GM18517 (cell line): ENCODE data around the gene CREBL2.
"Not testable (repeated sequence)": the region's sequence is repeated elsewhere in the genome, so short reads cannot be mapped to it uniquely, and the experiment has no call there.

ENCODE experiments used
- ATAC-seq: cut with Tn5 transposase; IDR thresholded peaks from one replicate; pipeline ENCODE4 v1.9.1; 2021; ENCODE audit warnings: mild to moderate bottlenecking, moderate library complexity; ENCODE audit not compliant: unreplicated experiment

The CREBL2 gene, protein sequence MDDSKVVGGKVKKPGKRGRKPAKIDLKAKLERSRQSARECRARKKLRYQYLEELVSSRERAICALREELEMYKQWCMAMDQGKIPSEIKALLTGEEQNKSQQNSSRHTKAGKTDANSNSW

DNA sequence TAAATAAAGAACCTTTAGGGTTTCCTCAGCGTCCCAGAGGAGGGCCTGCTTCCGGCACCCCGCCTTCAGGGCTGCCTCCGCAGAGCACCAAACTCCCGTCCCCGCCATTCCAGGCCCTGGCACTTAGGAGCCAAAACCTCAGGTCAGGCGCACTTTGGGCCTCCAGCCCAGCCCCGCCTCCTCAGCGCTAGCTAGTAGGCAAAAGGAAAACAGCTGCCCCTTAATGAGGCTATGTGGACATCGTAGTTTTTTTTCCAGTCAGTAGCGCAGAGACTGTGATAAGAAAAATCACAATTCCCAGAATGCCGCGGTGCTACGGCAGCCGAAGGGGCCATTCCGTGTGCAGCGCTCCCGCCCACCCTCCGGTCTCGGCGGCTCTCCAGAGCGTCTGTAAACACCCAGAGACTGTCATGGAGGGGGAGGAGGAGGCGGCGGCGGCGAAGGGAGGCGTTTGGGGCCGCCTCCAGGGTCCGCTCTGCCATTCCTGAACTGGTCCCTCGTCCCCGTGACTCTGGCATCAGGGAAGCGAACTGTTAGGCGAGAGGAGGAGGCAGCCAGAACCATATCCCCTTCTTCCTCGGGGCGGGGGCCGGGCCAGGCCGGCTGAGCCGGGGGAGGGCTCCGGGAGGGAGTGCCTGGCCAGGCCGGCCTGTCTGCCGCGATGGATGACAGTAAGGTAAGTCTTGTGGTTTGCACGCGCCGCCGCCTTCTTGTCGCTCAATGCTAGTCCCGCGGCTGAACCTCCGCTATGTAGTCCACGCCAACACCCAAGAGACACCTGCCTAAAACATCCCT lies at the start of gene CREBL2:
TSS of gene CREBL2 (plus strand) at position 365 of the 795 bp plus-strand sequence. CDS start at position 662, 297 bp downstream.
- ATAC-seq = peak; percentile 75

DNA sequence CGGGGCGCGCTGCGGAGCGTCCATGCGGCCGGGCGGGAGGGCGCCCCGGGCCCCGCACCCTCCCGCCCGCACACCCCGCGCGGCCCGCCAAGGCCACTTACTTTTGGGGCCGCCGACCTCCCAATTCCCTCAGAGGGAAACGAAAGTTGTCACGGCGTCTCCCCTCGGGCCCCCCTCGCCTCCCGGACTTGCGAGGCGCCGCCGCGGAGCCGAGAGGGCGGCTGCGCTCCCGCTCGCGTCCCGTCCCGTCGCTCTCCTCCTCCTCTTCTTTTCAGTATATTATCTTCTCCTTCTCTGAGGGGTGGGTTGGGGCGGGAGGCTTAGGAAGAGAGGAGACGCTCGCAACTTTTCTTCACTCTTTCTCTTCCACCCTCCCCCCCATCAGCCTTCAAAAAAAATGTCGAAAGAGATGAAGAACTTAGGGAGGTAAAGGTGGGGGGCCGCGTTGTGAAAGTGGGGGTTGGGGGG lies 49.6 kb upstream of the CREBL2 start:
- no peak for ATAC-seq

DNA sequence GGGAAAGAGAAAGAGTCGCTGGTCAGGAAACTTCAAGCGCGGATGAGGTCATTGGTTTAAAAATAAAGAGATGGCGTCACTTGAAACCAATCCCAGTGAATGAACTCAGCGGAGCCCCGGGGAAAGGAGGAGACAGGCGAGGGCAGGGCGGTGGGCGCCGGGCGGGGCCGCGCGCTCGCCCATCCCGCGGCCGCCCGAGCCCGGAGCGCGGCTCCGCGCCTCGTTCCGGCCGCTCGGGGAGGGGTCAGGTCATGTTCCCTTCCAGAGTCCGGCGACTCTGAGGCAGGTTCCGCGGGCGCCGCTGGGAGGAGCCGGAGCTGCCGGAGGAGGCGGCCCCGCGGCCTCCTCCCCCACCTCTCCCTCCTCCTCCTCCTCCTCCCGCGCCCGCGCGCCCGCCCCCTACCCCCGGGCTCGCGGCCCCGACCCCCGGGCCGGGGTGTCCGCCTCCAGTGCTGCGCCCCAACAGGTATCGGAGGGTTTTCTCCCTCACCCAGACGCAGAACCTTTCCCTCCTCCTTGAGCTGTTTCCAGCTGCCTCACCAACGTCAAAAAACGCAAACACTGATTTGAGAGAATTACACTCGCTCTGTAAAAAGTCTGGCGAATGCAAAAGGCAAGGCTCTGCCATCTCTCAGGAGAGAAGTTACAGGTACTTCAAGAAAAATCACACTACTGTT lies 49.0 kb upstream of the CREBL2 start, which contains the start of gene DUSP16:
TSS of gene DUSP16 (minus strand) at position 279 of the 677 bp plus-strand sequence. CDS start 41,765 bp downstream, outside the sequence.
- ATAC-seq = peak; percentile 74

DNA sequence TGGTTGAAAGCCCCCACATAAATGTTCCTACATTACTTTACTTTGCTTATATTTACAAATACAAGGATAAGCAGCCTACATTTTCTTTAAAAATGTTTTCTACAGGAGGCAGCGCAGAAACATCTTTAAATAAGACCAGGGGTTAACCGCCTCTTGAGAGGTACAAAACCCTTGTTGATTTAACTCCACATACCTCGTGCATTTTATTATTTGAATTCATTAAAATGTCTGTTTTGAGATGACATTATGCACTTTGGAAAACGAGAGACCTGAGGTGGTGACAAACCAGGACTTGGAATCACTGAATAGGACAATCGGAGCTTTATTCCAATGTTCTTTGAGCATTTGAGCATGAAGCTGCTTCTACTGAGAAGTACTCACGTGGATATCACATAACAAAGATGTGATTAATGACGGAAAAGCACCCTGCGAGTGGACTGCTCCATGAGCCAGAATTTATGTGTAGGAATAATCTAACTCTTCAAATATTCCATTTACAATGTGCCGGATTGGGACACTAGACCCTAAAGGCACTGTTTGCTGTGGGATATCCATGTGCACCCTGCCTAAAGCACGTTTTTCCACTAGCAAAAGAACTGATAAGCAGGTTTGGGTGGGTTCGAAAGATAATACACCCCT lies 48.3 kb upstream of the CREBL2 start:
- ATAC-seq = no peak

DNA sequence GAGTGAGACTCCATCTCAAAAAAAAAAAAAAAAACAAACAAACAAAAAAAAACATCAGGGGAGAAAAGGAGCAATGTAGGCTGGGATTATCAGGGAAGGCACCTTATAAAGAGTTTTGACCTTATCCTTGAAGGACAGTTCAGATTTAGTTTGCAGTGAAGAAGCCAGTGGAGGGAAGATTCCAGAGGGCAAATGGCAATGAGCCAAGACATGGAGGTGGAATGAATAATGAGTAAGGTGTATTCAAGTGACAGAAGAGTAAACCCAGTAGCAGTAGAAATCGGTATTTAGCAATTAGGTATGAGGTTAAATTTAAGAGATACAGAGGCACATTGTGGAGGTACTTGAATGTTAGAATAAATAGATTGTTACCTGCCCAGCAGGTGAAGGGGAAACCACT lies 46.8 kb upstream of the CREBL2 start:
- no peak for ATAC-seq

DNA sequence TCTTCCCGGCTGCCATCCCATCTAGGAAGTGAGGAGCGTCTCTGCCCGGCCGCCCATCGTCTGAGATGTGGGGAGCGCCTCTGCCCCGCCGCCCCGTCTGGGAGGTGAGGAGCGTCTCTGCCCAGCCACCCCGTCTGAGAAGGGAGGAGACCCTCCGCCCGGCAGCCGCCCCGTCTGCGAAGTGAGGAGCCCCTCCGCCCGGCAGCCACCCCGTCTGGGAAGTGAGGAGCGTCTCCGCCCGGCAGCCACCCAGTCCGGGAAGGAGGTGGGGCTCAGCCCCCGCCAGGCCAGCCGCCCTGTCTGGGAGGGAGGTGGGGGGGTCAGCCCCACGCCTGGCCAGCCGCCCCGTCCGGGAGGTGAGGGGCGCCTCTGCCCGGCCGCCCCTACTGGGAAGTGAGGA lies 45.7 kb upstream of the CREBL2 start:
- ATAC-seq = not testable (repeated sequence)

DNA sequence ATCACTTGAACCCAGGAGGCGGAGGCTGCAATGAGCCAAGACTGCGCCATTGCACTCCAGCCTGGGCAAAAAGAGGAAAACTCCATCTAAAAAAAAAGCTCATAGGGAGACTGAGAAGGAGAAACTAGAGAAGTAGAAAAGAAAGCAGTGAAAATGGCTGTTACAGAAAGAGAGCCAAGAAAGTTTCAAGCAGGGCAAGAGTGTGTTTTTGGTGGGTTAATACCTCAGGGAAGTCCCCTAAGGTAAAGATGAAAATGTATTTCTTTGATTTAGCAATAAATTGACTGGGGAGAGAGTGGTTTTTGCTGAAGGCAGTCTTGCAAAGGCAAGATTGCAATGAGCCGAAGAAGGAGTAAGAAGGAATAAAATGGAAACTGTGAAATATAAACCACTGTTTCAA lies 39.0 kb upstream of the CREBL2 start:
- no peak for ATAC-seq

DNA sequence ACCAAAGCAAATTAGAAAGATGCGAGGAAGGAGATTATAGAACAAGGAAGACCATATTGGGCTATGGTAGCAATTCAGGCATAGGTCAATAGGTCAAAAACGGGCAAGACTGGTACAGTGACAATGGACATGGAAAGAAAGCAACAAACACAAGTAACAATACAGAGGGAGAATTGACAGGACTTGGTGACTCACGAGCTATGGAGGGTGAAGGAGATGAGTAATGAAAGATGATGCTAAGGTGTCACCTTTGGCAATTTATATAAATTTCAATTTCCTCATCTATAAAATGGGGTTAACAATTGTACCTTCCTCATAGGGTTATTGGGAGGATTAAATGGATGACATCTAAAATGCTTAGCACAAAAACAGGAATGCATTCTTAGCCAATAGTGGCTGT lies 33.9 kb upstream of the CREBL2 start:
- ATAC-seq = no peak

DNA sequence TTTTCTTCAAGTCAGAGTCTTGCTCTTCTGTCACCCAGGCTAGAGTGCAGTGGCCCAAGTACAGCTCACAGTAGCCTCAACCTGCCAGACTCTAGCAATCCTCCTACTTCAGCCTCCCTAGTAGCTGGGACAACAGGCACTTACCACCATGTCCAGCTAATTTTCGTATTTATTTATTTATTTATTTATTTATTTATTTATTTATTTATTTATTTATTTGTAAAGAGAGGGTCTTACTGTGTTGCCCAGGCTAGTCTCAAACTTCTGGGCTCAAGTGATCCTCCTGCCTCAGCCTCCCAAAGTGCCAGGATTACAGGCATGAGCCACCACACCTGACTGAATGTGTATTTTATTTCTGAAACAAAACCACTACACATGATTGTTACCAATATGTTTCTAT lies 31.0 kb upstream of the CREBL2 start:
- ATAC-seq = not testable (repeated sequence)

DNA sequence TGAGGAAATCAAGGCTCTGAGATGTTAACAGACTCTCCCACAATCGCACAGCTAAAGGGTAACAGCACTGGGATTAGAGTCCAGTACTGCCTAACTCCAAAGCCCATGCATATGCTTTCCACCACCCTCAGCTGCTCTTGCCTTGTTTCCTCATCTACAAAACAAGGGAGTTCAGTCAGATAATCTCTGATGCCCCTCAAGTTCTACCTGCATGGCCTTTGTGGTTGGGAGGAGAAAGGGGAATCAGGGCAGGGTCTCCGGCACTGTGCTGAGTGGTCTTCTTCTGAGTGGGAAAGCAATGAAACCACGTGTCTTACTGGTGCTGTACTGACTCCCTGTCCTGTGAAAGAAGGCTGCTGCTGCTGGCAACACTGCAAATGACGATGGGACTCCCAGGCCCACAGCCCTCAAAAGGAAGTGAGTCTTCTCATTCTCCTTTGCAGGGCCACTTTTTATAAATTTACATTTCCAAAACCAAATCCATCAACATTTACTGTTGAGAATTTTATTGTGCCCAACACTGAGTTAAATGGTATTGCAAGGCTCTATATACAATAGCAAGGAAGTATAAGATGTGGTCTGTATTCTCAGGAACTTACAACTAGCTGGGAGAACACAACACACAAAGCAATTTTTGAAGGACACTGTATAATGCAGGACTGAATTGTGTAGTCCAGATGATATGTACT lies 29.3 kb upstream of the CREBL2 start:
- peak; percentile 28 for ATAC-seq

DNA sequence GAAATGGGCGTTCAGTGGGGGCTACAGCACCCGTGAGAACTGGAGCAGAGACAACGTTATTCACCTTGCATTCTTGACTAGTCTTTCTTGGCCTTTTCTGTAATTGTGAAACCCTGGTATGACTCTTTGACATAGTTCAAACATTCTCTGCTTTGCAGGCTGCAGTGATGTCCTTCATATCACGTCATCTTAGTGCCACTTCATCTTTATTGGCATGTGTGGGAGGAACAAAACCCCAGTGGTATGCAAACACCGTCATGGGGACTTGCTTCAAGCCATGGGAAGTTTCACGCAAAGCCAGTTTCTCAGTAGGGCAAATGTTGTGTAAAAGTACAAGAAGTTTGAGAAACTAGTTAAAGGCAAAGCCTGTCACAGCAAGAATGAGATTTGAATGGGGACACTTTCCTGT lies 28.8 kb upstream of the CREBL2 start:
- ATAC-seq = peak; percentile 95

DNA sequence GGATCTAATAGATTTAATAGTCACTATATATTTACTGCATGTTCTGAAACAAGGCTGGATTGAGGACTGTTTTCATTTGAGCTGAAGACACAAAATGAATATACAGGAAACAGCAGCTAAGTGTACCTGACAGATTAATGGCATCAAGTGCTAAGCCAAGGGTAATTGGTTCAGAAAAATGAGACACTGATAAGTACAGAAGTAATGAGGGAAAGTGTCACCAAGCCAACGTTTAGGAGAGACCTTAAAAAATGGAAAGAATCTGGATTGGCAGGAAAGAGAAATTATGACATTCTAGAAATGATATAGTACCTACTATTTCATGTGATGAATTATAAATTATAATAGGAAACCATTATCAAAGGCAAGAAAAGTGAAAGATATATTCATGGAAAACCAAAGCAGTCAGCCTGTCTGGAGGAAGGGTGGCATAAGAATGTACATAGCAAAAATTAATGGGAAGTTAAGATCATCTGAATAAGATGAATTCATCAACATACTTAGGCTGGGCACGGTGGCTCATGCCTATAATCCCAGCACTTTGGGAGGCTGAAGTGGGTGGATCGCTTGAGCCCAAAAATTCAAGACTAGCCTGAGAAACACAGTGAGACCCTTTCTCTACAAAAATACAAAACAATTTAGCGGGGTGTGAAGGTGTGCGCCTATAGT lies 28.0 kb upstream of the CREBL2 start:
- ATAC-seq = no peak

DNA sequence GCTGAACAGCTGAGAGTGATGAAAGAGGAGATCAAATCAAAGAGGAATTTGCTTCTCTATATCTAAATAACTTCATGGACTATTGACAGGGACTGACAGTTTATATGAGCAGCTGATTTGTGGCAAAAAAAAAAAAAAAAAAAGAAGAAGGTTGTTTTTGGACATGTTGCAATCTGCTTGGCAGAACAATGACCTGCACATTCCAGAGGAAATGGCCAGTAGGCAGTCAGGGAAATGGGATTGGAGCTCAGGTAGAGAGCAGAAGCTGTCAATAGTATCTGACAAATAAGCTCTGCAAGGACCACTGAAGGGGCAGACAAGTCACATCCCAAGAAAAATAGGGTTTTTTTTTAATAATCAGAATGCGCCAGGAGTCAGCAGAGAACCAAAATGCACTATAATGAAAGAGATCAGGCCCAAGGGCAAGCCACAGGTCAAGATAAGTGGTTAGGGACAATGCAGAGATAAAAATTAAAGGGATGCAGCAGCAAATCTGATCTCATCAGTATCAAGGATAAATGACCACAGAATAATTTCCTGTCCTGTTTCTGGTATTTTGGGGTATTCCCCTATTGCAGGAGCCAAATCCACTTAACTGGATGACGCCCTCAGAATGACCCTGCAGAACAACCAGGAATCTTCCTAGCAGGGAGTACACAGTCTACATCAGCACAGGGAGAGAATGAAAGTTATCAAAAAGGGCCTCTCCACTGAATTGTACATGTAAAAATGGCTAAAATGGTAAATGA lies 26.4 kb upstream of the CREBL2 start:
- ATAC-seq = no peak

DNA sequence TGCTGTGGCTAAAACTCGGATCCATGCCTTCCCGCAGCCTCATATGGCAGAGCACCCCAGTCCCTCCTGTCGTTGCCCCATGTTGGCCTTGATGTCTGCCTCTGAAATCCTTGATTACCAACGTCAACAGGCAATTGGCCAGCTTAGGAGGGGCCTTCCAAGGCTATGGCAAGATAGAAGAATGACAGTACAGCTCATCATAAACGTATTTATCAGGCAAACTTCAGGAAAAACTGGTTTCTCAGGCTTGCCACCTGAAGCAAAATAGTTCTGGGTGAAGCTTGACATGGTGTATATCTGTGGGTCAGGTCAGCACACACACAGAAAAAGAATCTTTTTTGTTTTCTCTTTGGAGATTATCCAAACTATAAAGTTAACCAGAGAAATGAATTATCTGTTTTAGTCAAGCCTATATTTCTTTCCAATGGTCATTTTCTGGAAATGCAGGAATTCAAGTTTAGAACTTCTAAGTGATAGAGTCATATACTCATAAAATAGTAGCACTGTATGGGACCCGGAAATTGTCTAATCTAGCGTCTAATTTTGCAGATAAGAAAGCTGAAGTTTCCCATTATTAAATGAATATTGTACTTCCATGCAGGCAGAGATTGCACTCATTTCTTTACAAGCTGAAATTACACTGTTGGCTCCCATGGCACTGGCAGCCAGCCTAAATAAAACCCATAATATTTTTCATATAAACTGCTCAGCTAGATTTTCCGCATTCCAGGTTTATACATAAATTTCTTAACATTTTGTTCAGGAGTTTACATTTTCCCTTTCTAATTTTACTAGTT lies 24.6 kb upstream of the CREBL2 start:
- no peak for ATAC-seq

DNA sequence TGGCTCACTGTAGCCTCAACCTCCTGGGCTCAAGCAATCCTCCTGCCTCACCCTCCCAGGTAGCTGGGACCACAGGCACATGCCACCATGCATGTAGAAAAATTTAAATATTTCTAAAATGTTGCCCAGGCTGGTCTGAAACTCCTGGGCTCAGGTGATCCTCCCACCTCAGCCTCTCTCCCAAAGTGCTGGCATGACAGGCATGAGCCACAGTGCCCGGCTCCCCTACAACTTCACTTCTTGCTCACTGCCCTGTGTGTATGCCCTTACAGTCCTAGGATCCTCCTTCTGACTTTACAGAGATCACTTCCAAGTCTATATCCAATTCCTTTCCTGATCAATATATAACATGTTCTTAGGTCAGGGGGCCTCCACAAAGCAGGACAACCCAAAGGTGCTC lies 23.8 kb upstream of the CREBL2 start:
- ATAC-seq = no peak

DNA sequence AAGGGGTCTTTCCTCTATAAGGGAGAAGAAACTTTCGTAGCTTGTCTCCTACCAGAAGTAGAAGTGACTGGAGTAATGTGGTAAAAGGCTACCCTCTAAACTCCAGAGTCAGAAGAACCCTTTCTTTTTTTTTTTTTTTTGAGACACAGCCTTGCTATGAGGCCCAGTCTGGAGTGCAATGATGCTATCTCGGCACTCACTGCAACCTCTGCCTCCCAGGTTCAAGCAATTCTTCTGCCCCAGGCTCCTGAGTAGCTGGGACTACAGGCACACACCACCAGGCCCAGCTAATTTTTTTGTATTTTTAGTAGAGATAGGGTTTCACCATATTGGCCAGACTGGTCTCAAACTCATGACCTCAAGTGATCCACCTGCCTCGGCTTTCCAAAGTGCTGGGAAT lies 23.2 kb upstream of the CREBL2 start:
- not testable (repeated sequence) for ATAC-seq

DNA sequence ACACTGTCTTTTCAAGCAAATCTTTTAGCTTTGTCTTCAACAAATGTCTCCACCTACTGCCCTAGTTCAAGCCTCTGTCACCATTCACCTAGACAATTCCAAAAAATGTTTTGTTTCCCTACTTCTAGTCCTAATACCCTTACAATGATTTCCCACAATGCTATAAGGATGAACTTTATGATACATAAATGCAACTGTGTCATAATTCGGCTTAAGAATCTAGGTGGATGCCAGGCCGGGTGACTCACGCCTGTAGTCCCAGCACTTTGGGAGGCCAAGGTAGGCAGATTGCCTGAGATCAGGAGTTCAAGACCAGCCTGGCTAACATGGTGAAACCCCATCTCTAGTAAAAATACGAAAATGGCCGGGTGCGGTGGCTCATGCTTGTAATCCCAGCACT lies 20.7 kb upstream of the CREBL2 start:
- no peak for ATAC-seq

DNA sequence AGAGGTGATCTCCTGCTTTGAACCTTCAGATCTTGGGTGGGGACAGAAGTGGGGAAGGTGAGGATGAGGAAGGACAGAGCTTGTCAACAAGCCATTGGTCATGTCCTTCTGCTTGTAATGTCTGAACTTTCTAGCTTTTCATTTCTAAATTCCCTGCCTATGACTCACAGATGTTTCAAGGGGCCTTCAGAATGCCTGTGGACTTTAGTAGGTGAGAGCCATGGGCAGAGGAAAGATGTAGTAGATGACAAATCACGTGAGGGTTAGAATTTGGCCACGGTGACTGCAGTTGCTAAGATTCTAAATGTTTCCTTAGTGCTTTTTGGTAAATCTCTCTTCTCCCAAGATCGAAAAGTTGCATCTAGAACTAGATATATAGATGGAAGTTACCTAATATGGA lies 18.7 kb upstream of the CREBL2 start:
- ATAC-seq = no peak

DNA sequence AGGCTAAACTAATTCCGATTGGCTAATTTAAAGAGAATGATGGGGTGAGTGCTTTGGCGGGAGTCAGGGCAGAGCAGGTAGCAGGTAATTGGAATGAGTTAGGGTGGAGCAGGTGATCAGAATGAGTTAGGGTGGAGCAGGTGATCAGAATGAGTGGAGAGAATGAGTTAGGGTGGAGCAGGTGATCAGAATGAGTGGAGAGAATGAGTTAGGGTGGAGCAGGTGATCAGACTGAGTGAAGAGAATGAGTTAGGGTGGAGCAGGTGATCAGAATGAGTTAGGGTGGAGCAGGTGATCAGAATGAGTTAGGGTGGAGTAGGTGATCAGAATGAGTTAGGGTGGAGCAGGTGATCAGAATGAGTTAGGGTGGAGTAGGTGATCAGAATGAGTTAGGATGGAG lies 15.7 kb upstream of the CREBL2 start:
- ATAC-seq = not testable (repeated sequence)
